GM21717 (cell line): ENCODE measurements around the gene GHDC.
"Not testable (repeated sequence)": the region's sequence is repeated elsewhere in the genome, so short reads cannot be mapped to it uniquely, and the experiment has no call there.

Experiments
- ATAC-seq: cut with Tn5 transposase; IDR thresholded peaks from one replicate; pipeline ENCODE4 v1.9.1; 2021; ENCODE audit warnings: mild to moderate bottlenecking, moderate library complexity; ENCODE audit not compliant: unreplicated experiment

Gene GHDC

DNA sequence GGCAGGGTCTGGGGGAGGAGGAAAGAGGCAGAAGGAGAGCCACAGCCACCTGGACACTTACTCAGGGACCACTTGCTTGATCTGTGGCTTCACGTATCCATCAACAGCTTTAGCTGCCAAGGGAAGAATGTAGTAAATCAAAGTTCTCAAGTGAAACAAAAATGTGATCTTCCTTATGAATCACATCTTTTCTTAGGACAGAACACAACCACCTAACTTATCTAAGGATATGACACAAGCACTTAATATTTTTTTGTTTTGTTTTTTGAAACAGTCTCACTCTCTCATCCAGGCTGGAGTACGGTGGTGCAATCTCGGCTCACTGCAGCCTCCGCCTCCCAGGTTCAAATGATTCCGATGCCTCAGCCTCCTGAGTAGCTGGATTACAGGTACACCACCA is 8.4 kb upstream of the GHDC start:
- no peak for ATAC-seq

DNA sequence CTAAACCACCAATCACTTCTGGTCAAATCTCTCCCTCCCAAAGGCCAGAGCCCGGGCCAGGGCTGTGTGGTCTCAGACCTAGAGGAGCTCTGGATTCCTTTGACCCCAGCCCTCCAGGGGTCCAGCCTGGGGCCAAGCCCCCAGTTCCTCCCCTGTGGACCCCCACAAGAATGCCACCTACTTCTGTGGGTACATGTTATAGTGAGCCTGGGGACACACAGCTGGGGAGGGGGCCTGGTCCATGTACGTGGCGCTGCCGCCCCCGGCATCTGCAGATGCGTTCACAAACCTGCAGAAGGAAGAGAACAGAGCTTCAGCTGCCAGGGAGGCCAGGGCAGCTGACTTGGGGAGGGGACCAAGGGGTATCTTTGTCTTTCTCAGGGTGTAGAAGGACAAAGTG is 7.9 kb upstream of the GHDC start:
- ATAC-seq = no peak

DNA sequence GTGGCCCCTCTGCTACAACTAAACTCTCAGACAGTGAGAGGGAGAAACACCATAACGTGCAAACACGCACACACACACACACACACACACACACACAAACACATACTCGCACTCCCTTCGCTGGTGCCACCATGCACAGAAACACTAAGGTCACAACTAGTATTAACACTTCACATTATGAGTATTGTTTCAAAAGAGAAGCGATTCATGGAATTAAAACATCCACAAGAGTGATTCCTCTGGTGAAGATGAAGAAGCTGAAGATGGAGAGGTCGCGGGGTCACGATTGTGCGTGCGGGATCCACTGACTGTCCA is 7.1 kb upstream of the GHDC start:
- ATAC-seq = no peak

DNA sequence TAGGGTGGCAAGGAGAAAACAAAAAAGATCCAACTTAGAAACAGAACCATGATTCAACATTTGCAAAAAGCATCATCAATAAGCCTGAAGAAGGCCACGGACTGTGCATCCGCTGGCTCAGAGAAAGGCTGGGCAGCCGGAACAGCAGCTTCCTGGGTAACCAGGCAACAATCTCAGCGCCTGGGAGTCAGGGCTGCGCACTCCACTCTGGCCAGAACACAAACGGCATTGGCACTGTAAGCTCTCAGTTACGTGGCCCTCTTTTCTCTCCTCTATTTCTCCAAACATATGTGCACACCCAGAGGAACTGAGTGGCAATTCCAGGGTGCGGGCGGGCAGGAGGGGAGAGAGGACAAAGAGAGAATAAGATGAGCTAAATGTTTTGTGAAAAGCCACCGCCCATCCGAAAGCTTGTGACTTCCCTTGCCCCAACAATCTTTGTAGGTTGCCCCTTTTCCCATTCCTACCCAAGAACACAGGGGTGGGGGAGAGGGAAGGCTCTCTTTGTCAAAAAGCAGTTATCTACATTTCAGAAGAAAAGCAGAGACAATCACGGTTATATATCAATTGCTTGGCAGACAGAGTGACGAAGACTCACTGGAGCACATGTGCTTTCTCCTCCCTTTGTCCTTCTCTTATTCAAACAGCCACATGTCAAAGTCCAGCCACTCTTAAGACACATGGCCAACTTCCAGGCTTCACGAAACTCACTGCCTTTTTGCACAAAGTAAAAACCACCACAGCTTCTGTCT is 6.6 kb upstream of the GHDC start:
- ATAC-seq = no peak

DNA sequence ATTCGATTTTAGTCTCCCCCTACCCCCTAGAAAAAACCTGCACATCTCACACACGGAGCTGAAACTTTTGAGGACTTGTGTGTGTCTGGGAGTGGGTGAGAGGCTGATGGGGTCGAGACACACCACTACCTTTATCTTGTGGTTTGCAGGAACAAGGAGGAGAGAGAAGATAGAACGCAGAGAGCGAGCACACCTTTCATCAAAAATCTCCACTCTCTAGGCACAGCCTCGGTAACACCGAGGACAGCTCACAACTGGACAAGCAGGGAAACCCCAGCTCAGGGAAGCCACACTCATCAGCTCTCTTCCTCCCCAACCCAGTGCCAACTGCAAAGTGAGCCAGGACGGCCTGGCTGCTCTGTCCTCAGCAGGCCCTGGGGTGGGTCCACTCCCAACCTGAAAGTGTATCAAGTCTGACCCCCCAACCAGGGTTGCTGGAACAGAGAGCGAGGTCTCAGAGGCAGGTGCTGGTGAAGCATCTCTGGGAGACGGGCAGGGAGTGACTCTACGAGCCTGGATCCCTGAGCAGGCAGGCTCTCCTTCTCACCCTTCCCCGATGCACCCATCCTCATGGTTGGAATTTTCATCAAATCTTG is 5.2 kb upstream of the GHDC start:
- ATAC-seq = no peak

DNA sequence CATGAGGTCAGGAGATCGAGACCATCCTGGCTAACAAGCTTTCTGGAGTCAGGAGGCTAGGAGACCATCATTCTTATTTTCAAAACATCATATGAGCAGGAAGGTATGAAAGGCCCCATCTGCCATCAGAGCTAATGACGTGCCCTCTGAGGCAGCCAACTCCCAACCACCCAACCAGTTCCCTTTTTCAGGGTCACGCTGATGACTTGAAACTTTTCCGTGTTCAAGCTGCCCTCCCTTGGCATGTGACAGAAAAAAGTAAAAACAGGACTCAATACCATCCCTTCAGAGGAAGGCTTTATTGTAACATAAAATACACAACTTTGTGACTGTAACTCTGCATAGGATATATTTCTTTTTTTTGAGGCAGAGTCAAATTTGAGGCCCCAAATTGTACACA is 4.6 kb upstream of the GHDC start:
- no peak for ATAC-seq

DNA sequence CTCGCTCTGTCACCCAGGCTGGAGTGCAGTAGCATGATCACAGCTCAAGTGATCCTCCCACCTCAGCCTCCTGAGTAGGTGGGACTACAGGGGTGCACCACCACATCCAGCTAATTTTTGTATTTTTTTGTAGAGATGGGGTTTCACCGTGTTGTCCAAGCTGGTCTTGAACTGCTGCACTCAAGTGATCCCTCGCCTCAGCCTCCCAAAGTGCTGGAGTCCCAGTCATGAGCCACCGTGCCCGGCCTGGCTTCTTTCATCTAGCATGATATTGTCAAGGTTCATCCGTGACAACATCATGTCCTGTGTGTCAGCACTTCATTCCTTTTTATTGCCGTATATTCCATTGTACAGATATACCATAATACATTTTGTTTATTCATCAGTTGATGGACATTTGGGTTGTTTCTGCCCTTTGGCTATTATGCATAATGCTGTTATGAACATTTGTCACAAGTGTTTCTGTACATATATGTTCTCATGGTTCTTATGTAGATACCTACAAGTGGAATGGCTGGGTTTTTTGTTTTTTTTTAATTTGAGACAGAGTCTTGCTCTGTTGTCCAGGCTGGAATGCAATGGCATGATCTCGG is 3.4 kb upstream of the GHDC start:
- ATAC-seq = no peak

DNA sequence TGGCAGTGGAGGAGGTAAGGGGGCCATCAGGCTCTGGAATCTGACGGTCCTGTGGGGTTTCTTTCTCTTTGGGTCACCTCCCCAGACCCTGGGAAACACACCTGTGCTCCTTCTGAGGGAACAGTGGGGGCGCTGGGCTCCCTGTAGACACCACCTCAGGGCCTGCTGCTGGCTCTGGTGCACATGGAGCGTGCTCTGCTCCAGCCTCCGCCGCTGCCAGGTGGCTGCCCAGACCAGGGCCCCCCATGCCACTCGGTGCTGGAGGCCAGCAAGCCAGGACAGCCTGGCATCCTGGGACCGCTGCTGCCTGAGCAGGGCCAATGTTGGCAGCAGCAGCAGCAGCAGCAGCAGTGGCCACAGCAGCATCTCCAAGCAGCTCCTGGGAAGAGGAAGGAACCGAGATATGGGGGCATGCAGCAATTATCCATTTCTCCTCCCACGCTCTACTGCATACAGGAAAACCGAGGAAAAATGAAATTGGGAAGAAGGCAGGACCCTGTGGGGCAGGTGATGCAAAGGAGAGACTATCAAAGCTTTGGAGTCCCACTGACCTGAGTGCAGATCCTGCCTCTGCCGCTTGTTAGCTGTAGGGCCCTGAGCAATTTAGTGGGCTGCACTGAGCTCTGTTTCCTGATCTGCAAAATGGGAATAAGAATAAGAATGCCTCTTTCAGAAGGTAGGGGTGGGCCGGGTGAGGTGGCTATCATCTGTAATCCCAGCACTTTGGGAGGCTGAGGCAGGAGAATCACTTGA is 902 bp downstream of the GHDC start:
- ATAC-seq = no peak

DNA sequence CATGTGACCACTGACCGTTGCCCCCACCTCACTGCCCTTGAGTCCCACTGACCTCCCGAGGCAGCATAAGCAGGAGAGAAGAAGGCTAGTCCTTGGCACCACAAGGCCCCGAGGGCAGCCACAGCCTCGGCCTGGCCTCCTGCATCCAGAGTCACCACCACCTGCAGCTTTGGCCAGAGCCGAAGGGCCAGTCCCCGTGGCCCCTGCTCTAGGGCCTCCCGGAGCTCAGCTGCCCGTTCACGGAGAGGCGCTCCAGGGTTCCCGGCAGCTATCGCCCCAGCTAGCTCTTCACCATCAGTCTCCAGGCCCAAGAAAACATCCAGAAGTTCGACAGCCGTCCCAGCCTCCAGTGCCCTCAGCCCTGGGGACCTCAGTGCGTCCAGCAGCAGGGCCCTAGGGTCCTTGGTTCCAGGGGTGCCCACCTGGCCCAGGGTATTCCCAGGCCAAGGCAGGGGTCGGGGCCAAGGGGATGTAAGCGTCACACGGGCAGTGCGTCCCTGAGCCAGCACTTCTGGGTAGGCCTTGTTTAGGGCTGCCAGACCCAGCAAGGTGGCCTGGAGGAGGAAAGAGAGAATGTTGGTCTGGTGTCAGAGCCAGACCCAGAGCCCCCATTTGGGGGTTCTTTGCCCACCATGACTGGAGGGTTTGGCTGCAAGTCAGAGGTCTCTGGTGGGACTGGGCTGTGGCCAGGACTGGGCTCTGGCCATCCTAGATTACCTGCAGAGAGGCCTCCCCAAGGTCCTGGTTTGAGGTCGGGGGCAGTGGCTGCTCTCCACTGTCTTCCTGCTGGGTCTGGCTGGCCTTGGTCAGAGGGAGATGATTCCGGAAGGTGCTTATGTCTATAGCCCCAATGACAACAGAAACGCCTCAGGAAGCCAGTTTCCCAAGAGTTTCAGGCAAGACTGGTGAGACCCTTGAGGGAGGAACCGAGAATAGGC is 1.8 kb downstream of the GHDC start:
- no peak for ATAC-seq

DNA sequence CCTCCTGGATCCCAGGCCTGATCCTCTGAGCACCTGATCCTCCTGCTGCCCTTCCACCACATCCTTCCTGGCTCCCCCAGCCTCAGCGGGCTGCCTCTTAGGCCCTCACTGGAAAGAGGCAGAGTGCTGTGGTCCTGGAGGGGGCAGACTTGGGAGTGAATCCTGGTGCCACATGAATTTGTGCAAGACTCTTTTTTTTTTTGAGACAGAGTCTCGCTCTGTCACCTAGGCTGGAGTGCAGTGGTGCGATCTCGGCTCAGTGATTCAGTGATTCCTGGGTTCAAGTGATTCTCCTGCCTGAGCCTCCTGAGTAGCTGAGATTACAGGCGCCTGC is 3.1 kb downstream of the GHDC start:
- no peak for ATAC-seq

DNA sequence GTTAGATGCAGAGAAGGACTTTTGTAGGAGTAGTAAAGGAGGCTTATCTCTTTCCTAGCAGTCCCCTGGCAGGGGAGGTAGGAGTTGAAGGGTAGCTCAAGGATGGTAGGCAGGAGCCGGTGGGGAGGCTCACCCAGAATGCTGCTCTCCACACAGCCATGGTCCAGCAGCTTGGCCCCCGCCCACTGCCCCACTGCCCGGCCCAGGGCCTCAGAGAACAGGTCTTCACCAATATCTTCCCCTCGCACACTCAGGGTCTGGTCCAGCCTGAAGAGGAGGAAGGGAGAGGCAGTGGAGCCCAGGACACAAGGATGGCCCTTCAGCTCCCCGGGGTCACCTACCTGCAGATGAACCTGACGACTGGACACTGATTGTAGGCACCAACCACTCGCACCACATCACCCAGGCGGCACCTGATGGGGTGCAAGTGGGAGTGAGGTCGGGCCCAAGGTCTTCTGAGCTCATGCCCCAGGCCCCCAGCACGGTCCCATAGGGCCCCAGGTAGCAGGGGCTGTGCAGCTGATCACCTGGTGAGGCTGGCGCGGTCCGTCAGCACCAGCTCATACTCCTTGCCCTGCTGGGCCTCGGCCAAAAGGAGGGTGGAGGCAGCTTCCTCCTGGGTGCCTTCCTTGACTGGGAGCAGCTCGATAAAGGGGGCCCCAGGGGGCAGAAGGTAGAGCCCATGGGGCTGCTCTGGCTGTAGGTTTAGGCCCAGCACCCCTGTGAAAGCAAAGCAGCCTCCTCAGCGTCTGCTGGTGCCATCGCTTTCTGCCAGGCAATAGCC is 3.6 kb downstream of the GHDC start:
- ATAC-seq = no peak

DNA sequence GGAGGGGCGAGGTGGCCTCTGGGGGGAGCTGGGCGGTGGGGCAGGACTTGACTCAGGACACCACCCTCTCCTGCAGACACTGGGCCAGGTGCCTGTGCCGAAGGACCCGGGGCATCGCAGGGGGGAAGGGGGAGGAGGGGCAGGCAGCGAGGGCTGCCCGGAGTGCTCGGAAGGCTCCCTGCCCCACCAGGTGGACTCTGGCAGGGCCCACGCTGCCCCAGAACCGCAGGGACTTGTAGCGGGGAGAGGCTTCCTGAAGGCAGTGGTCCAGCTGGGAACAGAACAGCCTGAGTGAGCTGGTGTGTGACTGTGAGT is 4.7 kb downstream of the GHDC start:
- no peak for ATAC-seq

DNA sequence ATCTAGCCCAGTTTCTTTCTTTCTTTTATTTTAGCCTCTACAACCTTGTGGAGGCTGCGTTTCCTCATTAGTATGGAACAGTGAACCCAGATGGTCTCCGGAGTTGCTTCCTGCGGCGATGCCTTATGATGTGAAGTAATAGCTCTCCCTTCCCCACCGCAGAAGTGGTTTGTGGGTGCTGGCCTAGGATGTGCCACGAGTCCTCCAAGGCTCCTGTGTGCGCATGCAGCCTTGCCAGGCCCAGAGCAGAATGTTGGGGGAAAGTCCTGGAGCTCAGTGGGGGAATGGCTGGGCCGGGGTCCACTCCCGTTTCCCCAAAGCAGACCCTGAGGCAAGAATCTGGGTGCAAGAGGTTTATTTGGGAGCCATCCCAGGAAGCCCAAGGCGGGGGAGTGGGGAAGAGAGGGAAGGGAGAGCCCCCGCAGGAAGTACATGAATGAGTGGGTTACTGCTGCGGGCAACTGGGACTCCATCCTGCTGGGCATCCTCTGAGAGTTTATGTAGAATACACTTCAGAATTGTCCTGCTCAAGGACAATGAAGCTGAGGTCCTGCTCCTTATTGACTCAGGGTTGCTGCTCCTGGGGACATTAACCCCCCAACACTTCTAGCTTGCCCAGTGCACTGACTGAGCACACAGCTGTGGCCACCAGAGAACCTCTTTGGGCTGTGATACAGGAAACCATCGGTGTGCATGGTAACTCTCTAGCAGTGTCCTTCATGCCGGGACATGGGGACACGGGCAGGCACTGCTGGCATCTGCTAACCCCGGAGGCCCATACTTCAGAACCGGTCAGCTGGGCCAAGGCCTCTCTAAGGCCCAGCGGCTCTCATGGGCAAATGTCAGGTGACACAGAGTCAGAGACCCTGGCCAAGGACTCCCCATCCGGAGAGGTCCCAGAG is 5.3 kb downstream of the GHDC start:
- no peak for ATAC-seq

DNA sequence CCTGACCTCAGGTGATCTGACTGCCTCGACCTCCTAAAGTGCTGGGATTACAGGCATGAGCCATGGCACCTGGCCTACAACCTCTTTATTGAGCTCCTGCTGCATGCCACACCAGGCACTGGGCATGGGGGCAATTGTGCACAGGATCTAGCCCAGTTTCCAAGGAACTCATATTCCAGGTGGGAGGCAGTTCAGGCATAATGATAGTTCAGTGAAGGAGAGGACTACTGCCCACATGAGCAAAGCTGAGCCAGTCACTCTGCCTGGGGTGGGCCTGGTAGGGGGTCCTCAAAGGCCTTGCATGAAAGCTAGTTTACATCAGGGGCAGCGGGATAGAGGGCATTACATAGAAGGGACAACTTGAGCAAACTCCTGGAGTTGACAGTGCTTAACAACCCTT is 6.5 kb downstream of the GHDC start:
- ATAC-seq = no peak

DNA sequence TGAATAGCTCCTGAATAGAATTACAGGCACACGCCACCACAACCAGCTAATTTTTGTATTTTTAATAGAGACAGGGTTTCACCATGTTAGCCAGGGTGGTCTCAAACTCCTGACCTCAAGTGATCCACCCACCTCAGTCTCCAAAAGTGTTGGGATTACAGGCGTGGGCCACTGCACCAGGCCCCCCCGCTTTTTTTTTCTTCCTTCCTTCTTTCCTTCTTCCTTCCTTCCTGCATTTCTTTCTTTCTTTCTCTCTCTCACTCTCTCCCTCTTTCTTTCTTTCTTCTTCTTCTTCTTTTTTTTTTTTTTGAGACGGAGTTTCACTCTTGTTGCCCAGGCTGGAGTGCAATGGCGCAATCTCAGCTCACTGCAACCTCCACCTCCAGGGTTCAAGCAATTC is 8.1 kb downstream of the GHDC start:
- not testable (repeated sequence) for ATAC-seq

DNA sequence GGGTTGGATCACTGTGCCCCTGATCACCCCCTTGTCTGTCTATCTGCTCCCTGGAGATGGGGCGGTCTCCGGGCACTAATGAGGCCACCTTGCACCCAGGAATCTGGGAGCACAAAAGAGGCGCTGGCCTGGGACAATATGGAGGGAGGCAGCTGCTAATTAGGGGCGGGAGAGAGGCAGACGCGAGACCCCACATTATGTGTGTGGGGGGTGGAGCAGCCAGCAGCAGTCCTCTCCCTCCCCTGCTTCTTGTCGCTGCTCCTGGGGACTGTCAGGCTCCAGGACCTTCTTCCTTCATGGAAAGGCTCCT is 8.7 kb downstream of the GHDC start:
- no peak for ATAC-seq

DNA sequence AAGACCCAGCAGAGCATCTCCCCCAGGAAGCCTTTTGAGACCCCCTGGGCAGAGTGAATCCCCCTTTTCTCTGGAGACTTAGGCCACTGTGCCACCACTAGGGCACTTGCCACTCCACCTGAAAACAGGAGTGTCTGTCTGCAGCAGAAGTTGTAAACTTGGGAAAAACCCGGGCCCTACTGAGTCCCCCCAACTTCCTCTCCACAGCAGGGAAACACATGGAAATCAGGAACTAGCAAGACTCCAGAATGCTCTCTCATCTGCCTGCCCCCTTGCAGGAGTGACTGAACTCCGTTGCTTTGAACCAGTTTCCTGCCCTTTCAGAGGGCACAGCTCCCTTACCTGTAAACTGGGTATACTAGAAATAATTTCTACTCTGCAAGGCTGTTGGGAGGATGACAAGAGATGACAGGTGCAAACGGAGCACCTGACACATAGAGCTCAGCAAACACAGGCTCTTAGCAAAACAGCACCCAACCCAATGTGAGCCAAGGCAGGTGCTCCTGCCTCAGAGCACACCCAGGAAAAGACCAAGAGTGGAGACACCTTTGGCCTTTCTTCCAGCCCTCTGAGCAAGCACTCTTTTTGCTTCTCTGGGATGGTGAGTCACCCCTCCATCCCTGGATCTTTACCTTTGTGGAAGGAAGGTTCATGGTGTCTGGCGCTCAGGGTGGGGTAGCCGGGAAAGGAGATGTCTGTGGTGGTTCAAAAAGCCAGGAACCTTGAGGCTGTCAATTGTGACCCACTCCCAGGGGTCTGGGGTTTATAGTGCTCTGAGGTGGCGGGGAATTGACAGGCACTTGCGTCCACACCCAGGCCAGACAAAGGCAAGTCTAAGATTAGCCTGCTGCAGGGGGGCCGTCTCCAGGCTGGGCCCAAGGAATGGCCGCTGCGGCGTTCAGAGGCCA is 9.3 kb downstream of the GHDC start, which contains the start of gene HCRT:
Gene HCRT, minus strand, starts transcription at position 740 of the 908 bp plus-strand sequence. Its CDS starts 87 bp downstream, at position 653.
- no peak for ATAC-seq
